Central memory CD4-positive, alpha-beta T cell (primary cell): ENCODE results near the gene ZNHIT6.
"Not testable (repeated sequence)": the region's sequence is repeated elsewhere in the genome, so short reads cannot be mapped to it uniquely, and the experiment has no call there.

ENCODE experiments used
- DNase-seq: peaks from one replicate; pipeline ENCODE4 v3.0.0; 2022

Gene ZNHIT6

DNA sequence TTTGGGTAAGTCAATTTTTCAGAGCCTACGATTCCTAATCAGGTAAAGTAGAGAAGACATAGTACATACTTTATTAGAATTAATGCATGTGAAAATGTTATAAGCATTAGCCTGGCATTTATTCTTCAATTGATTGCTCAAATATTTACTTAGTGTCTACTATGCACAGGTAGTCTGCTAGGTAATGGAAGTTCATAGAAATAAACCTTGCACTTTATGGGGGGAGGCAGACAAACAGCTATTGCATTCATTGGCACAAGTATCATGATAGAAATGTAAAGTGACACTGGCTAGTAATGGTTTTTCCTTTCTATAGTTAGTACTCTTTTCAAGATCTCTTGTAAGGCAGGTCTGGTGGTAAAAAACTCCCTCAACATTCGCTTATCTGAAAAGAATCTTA is 44.9 kb downstream of the ZNHIT6 start:
- no peak for DNase-seq

DNA sequence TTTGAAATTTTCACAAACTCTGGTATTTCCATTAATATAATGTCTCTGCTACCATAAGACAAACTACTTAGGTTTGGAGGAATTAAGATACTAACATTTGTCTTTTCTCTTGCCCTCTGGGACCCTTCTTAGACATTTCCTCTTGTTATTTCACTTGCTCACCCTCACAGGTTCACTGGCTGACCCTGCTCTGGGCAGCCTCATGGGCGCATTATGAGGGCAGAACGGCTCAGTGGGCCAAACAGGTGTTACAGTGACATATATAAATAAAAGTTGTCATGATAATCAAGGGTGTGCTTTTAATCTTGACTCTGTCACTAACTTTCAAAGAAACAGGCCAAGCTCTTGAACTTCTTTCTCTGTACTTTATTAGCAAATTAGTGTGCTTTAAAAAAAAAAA is 46.5 kb downstream of the ZNHIT6 start:
- DNase-seq, result no peak

DNA sequence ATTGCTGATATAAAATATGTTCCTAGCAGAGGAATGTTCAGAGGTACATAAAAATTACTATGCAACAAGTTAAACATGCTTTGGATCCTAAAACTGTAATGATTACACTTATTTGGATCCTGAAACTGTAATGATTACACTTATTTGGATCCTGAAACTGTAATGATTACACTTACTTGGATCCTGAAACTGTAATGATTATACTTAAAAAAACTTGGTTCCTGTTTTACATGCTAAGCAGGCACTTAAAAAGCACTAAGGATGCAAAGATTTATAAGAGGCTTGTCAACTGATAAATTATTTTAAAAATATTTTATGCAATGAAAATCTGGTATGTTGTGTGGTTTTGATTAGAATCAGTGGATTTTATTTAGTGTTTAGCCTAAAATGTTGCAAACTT is 47.7 kb downstream of the ZNHIT6 start:
- DNase-seq, result no peak

DNA sequence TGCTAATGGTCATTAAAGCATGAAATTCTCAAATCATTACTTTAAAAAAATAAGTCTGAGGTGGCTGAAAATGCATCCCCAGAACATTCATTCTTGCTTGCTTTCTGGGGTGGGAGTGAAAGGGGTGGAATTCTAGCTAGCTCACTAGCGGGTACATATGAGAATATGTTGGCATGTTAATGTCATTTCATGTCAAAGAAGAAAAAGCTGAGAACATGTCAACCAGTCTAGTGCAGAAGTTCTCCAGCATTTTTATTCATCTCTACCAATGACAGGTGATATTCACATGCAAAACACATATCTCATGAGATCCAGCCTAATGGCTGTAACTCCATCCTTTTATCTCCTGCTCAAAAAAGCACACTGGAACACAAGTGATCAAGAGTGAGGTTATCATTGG is 49.1 kb downstream of the ZNHIT6 start:
- no peak for DNase-seq

- no peak for DNase-seq
Measured at GRCh38 chr1:85656948-85657347, 51.3 kb downstream of the ZNHIT6 start.

- DNase-seq, result no peak
Measured at GRCh38 chr1:85656256-85656655, 52.0 kb downstream of the ZNHIT6 start.

DNA sequence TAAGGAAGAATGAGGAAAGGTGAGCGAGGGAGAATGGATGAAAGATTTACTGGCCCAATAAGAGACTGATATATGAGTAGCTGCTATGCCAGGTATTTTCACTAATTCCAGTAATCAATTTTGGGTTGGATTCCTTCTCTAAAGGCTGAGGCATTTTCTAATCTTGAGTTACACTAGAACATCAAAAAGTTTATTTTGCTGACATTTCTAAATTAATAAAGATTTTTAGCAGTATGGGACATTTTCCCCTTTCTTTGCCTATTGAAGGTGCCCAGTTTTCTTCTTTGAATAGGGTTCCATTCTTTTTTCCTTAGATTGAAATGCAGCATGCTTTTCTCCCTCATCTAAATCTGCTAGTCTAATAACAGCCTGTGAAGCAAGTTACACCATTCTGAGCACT is 52.9 kb downstream of the ZNHIT6 start:
- no peak for DNase-seq

DNA sequence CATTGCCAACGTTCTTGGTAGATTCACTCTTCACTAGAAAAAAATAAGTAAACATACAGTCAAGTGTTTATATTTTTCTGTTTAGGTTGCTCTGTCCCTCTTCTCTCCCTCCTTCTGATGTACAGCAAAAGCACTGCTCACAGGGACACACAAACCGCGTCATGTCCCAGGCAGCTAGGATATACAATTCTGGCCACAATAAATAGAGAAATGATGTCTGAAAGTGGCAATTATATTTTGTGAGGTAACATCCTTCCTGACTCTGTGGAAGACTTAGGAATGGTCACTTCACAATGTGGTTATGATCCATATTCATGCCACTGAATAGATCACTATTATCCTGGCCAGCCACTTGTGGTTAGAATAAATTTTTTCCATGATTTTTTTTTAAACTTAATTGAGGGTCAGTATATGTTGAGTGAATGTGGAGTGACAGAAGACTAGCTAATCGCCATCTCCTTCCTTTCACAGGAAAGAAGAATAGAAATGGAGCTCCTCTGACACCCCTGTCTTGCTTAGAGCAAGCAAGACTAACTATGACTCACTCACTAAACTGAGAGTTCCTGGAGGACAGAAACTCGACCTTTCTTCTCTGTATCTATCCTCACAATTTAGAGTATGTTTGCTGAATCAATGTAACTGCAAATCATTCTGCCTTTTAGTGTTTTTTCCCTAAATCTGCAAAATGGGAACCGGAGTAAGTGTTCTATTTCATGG is 54.0 kb downstream of the ZNHIT6 start:
- DNase-seq, result no peak

- DNase-seq, result no peak
Measured at GRCh38 chr1:85652327-85652726, 55.9 kb downstream of the ZNHIT6 start.

GRCh38 chr1:85650645-85651044 is 57.6 kb downstream of the ZNHIT6 start:
- DNase-seq, result no peak

- DNase-seq, result no peak
Measured at GRCh38 chr1:85649591-85649990, 58.6 kb downstream of the ZNHIT6 start.

GRCh38 chr1:85641598-85642556 is 66.4 kb downstream of the ZNHIT6 start:
- DNase-seq, result not testable (repeated sequence)

GRCh38 chr1:85639920-85640319 is 68.3 kb downstream of the ZNHIT6 start:
- DNase-seq, result not testable (repeated sequence)

DNA sequence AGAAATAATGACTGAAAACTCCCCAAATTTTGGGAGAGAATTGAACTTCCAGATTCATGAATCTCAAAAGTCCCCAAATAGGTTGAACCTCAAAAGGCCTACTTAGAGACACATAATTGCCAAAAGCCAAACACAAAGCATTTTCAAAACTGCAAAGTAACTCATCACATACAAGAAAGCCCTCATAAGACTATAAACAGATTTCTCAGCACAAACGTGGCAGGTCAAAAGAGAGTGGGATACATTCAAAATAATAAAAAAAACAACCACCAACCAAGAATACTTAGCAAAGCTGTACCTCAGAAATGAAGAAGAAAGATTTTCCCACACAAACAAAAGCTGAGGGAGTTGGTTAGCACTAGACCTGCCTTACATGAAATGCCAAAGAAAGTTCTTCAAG is 69.8 kb downstream of the ZNHIT6 start:
- no peak for DNase-seq

GRCh38 chr1:85630493-85630892 is 77.7 kb downstream of the ZNHIT6 start:
- DNase-seq, result no peak

GRCh38 chr1:85629532-85629920 is 78.7 kb downstream of the ZNHIT6 start:
- no peak for DNase-seq

- no peak for DNase-seq
Measured at GRCh38 chr1:85628791-85629531, 79.3 kb downstream of the ZNHIT6 start.

GRCh38 chr1:85626818-85627217 is 81.4 kb downstream of the ZNHIT6 start:
- DNase-seq, result no peak

DNA sequence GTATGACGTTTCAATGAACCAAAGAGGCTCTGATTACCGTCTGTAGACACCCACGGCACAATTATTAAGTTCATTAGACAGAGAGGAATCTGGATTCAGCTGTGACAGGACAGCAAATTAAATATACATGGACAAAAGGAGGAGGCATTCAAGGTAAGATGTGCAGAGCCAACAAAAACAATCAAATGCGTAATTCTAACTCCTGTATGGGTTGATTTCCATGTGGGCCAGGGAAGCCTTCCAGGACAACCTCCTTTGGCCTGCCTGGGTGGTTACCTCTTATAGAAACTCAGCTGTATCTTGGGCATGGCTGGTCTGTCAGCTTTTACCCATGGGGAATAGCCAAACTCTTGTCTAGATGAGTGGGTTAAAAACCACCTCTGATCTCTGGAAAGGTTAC is 83.9 kb downstream of the ZNHIT6 start:
- no peak for DNase-seq

- no peak for DNase-seq
Measured at GRCh38 chr1:85623061-85623471, 85.2 kb downstream of the ZNHIT6 start.

- no peak for DNase-seq
Measured at GRCh38 chr1:85621430-85621829, 86.8 kb downstream of the ZNHIT6 start.

GRCh38 chr1:85617633-85618100 is 90.6 kb downstream of the ZNHIT6 start:
- DNase-seq, result no peak

DNA sequence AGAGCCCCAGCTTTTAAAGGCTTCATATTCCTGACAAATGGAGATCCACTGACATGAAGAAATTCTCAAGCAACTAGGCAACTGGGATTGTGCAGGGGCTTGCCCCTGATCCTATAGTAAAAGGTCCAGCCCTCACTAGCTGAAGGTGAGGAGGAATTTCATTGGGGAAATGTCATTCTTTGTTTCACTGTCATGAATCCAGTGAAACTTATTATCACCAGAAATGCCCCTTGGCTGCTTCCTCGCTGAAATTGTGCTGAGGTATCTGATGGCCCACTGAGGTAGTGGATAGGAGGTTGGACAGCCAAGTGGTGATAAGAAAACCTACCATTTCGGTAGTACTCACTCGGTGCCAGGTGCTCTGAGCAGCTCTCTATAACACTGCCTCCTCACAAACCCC is 91.5 kb downstream of the ZNHIT6 start:
- DNase-seq, result no peak
